ENCODE data around the gene ARHGAP4. TPM values are rescaled to one million over a fixed set of nuclear protein-coding genes. Genes with fewer than 3 reads are reported as not detected.

The ARHGAP4 gene
- total RNA-seq, 1 experiment from 2014 or later = 67.4 TPM

DNA sequence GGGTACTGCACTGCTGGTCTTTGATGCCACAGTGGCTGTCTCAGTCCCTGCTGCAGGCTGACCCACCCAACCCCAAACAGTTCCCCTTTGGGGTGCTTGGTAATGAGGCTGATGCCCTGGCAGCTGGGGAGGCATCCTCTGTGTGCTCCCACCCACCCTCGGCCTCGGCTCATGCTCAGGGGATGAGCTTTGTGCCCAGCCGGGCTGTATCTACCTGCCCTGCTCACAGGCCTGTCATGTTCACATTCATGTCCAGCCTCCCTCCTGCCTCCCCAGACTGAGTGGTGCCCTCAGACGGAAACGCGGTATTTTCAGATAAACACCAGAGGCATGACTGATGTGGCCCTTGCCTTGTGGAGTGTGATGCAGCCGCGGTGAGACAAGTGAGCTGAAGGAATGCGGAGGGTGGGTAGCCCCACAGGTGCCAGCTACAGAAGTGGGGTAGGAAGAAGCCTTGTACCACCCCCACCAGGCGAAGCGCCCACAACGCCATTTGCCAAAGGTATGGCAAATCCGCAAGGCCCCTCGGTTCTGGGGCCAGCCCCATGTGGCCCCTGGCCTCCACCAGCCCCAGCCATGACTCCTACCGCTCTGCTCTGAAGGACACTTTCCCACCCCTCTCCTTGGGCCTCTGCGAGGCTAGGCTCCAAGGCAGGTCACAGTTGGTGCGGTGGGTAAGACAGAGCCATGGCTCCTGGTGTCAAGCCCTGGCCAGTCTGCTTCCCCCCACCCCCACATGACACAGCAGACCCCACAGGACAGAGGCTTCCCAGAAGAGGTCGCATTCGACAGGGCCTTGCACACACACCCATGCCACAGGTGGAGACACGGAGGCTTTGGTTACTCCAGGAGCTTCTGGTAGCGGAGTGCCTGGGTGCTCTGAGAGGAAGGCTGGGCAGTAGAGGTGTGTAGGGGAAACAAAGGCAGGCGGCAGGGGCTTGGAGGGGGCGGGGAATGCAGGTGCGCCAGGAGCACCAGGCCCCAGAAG is 20.2 kb upstream of the ARHGAP4 start (continued):
- TF ChIP-seq, protein P1, sequence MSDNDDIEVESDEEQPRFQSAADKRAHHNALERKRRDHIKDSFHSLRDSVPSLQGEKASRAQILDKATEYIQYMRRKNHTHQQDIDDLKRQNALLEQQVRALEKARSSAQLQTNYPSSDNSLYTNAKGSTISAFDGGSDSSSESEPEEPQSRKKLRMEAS (IDR thresholded peaks at IDR 0.05) = no peak
- TF ChIP-seq POLR2A (IDR thresholded peaks at IDR 0.05; ENCODE audit: borderline replicate concordance, extremely low read depth, insufficient read depth, insufficient read length) = no peak

DNA sequence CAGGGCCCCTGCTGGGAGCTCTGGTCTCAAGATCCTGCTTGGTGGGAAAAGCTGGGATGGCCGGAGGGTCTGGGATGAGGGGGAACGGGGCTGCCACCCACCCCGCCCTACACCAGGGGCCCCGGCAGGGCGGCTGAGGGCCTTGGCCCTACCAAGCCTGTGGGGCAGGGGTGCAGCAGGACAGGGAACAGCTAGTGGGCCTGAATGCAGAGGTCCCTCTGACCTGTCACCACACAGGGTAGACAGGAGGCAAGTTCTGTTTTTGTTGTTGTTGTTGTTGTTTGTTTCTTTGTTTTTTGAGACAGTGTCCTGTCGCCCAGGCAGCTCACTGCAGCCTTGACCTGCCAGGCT is 18.7 kb upstream of the ARHGAP4 start:
- POLR2A ChIA-PET = interaction anchor here (1.2 to 1.9 kb wide), 2 partner anchors 16 to 150 kb away, joined by 3 to 6 read pairs; partner anchors contain the start of genes IDH3G and SSR4
- intact Hi-C loops (cut with micrococcal nuclease) = no loop called here
- no peaks in the 10 kb centered on the region for H4K20me1 ChIP-seq (ENCODE audit: insufficient read depth)
- H3K9me2 ChIP-seq (ENCODE audit: insufficient read depth) = no peaks in the 10 kb centered on the region
- H3K27ac ChIP-seq (ENCODE audit: low read depth, low read length) = no peak overlapping the region
- TF ChIP-seq ELF1 (IDR thresholded peaks at IDR 0.05; ENCODE audit: borderline replicate concordance, low read depth) = no peak
- TF ChIP-seq SIN3A (IDR thresholded peaks at IDR 0.05; ENCODE audit: low read depth) = no peak
- TF ChIP-seq, protein P2, sequence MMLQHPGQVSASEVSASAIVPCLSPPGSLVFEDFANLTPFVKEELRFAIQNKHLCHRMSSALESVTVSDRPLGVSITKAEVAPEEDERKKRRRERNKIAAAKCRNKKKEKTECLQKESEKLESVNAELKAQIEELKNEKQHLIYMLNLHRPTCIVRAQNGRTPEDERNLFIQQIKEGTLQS (IDR thresholded peaks at IDR 0.05) = no peak
- no peak for TF ChIP-seq EZH2 (IDR thresholded peaks at IDR 0.05)
- TF ChIP-seq SP1 (IDR thresholded peaks at IDR 0.05; ENCODE audit: low read depth) = no peak
- TF ChIP-seq RAD21 (IDR thresholded peaks at IDR 0.05; ENCODE audit: low read depth) = no peak
- no peak for TF ChIP-seq JUND (IDR thresholded peaks at IDR 0.05)
- TF ChIP-seq, protein P3, sequence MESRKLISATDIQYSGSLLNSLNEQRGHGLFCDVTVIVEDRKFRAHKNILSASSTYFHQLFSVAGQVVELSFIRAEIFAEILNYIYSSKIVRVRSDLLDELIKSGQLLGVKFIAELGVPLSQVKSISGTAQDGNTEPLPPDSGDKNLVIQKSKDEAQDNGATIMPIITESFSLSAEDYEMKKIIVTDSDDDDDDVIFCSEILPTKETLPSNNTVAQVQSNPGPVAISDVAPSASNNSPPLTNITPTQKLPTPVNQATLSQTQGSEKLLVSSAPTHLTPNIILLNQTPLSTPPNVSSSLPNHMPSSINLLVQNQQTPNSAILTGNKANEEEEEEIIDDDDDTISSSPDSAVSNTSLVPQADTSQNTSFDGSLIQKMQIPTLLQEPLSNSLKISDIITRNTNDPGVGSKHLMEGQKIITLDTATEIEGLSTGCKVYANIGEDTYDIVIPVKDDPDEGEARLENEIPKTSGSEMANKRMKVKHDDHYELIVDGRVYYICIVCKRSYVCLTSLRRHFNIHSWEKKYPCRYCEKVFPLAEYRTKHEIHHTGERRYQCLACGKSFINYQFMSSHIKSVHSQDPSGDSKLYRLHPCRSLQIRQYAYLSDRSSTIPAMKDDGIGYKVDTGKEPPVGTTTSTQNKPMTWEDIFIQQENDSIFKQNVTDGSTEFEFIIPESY (IDR thresholded peaks at IDR 0.05; ENCODE audit: extremely low read depth, insufficient replicate concordance, low read length) = no peak
- TF ChIP-seq EGR1 (IDR thresholded peaks at IDR 0.05; ENCODE audit: low read depth) = no peak
- no peak for TF ChIP-seq YY1 (IDR thresholded peaks at IDR 0.05; ENCODE audit: extremely low read depth, insufficient replicate concordance, low read depth, low read length)
- no peak for TF ChIP-seq ZFX (IDR thresholded peaks at IDR 0.05)
- no peak for TF ChIP-seq POLR2A (IDR thresholded peaks at IDR 0.05; ENCODE audit: borderline replicate concordance, extremely low read depth, insufficient read depth, insufficient read length)
- TF ChIP-seq TCF7L2 (IDR thresholded peaks at IDR 0.05; ENCODE audit: borderline replicate concordance, extremely low read depth, insufficient read depth, insufficient read length) = no peak
- TF ChIP-seq FOSL1 (IDR thresholded peaks at IDR 0.05; ENCODE audit: low read depth) = no peak
- no peak for TF ChIP-seq POLR2AphosphoS5 (IDR thresholded peaks at IDR 0.05; ENCODE audit: low read depth, low read length)
- TF ChIP-seq, protein P4, sequence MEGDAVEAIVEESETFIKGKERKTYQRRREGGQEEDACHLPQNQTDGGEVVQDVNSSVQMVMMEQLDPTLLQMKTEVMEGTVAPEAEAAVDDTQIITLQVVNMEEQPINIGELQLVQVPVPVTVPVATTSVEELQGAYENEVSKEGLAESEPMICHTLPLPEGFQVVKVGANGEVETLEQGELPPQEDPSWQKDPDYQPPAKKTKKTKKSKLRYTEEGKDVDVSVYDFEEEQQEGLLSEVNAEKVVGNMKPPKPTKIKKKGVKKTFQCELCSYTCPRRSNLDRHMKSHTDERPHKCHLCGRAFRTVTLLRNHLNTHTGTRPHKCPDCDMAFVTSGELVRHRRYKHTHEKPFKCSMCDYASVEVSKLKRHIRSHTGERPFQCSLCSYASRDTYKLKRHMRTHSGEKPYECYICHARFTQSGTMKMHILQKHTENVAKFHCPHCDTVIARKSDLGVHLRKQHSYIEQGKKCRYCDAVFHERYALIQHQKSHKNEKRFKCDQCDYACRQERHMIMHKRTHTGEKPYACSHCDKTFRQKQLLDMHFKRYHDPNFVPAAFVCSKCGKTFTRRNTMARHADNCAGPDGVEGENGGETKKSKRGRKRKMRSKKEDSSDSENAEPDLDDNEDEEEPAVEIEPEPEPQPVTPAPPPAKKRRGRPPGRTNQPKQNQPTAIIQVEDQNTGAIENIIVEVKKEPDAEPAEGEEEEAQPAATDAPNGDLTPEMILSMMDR (IDR thresholded peaks at IDR 0.05 in 2 of 3, conservative IDR thresholded peaks at IDR 0.05 in 1 of 3; ENCODE audit: borderline replicate concordance in 1 of 3, insufficient read depth in 1 of 3, low read depth in 2 of 3, low read length in 2 of 3) = no peak
- TF ChIP-seq ZNF274 (IDR thresholded peaks at IDR 0.05; ENCODE audit: low read depth, low read length) = no peak
- TF ChIP-seq EZH2phosphoT487 (IDR thresholded peaks at IDR 0.05; ENCODE audit: borderline replicate concordance) = no peak
- no peaks in the 10 kb centered on the region for H3K36me3 ChIP-seq (ENCODE audit: control insufficient read depth in 1 of 2, insufficient read depth in 2 of 2, low read length in 2 of 2)
- DNase-seq (ENCODE audit: low read depth, low spot score) = no peak
- CTCF ChIA-PET = no interaction called here
- no peak overlapping the region for H2AFZ ChIP-seq (ENCODE audit: low read depth, low read length, poor library complexity, severe bottlenecking)
- H3K9ac ChIP-seq (ENCODE audit: low read length) = no peak overlapping the region
- no peaks in the 10 kb centered on the region for H3K9me3 ChIP-seq (ENCODE audit: control insufficient read depth in 1 of 2, insufficient read depth in 1 of 2, low read depth in 1 of 2, low read length in 2 of 2)
- ATAC-seq = no peak
- H3K4me1 ChIP-seq (ENCODE audit: control insufficient read depth in 1 of 2, insufficient read depth in 2 of 2, low read length in 2 of 2) = no peaks in the 10 kb centered on the region; a peak in 1 of 4 replicates
- no peaks in the 10 kb centered on the region for H3K79me2 ChIP-seq (ENCODE audit: insufficient read depth, low read length)
- no peaks in the 10 kb centered on the region for H3K27me3 ChIP-seq (ENCODE audit: insufficient read depth, low read length)
- H3K4me2 ChIP-seq (ENCODE audit: low read length) = no peak overlapping the region
- RAD21 ChIA-PET (ENCODE audit: low non-redundant PET in 1 of 2, low total read pairs in 2 of 2, uncharacterized antibody in 2 of 2, unreplicated experiment in 2 of 2) = interaction anchor here in 1 of 2 experiments (0.6 kb wide), 1 partner anchor 277 kb away, joined by 3 read pairs; no protein-coding TSS in a partner anchor
- no TSS peak for BruUV-seq (replicated peaks)
- no peak overlapping the region for H3K4me3 ChIP-seq (replicated peaks in 1 of 2; ENCODE audit: low read depth in 1 of 2, low read length in 2 of 2)
